HG03159 (cell line): ENCODE data around the gene TK1.
"Not testable (repeated sequence)": the region's sequence is repeated elsewhere in the genome, so short reads cannot be mapped to it uniquely, and the experiment has no call there.

Experiments
- ATAC-seq: cut with Tn5 transposase; IDR thresholded peaks from one replicate; pipeline ENCODE4 v1.9.1; 2021; ENCODE audit warnings: mild to moderate bottlenecking, moderate library complexity; ENCODE audit not compliant: unreplicated experiment

Gene TK1

GRCh38 chr17:78180083-78180482 is 6.8 kb downstream of the TK1 start:
- no peak for ATAC-seq

DNA sequence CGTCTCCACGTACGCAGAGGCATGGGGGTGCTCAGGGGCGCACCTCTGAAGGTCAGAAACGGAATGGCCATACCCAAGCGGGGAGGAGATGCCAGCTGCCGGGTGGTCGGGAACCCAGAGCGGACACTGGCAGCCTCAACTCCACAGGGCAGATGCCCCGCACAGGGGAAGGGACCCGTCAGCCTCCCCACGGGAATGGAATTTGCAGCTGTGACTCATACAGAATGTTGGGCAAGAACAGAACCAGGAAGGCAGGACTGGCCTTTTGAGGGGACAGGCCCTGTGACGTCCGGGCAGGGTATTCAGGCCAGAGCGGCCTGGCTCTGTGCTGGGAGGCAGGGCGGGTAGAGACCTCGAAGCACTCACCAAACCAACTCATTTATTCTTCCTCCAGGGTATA is 7.5 kb downstream of the TK1 start:
- ATAC-seq, result no peak

DNA sequence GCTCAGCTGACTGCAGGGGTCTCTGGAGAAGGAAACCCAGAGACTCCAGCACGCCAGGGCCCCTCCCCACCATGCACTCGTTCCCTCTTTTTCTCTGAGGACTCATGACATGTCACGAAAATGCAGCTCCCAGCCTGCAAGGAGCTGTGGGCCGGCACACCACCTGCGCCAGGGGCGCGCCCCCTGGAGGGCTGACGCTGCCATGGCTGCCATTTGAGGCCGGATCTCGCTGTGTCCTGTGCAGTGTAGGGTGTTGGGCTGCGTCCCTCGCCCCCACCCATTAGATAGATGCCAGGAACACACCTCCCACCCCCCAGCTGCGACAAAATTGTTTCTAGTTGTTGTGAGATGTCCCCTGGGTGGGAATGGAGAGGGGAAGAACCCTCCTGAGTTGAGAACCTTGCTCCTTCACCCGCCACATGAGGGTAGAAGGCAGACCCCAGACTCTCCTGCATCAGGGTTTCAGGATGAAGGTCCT is 10.3 kb downstream of the TK1 start:
- ATAC-seq, result no peak

GRCh38 chr17:78175643-78175981 is 11.2 kb downstream of the TK1 start:
- no peak for ATAC-seq

- no peak for ATAC-seq
Observed at GRCh38 chr17:78174870-78175642, 11.8 kb downstream of the TK1 start.

- ATAC-seq, result no peak
Observed at GRCh38 chr17:78174346-78174869, 12.4 kb downstream of the TK1 start.

GRCh38 chr17:78173097-78173715 is 13.6 kb downstream of the TK1 start:
- ATAC-seq, result no peak

DNA sequence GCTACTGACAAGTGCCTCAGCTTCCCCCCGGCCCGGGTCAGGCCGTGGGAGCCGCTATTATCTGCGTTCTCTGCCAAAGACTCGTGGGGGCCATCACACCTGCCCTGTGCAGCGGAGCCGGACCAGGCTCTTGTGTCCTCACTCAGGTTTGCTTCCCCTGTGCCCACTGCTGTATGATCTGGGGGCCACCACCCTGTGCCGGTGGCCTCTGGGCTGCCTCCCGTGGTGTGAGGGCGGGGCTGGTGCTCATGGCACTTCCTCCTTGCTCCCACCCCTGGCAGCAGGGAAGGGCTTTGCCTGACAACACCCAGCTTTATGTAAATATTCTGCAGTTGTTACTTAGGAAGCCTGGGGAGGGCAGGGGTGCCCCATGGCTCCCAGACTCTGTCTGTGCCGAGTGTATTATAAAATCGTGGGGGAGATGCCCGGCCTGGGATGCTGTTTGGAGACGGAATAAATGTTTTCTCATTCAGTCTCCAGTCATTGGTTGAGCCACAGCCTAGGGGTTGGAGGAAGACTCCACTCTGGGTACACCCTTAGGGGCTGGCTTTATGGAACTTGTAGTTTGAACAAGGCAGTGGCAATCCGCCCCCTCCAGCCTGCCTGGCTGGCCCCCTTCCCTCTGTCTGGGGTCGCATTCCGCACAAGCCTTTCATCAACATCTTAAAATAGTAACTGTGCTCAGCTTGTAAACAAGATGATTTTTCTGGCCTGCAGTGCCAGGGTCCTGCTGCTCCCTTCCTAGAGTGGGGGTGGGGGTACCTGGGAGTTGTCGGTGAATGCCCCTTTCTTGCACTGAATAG is 14.4 kb downstream of the TK1 start:
- ATAC-seq, result no peak

- not testable (repeated sequence) for ATAC-seq
Observed at GRCh38 chr17:78171591-78172248, 15.1 kb downstream of the TK1 start.

DNA sequence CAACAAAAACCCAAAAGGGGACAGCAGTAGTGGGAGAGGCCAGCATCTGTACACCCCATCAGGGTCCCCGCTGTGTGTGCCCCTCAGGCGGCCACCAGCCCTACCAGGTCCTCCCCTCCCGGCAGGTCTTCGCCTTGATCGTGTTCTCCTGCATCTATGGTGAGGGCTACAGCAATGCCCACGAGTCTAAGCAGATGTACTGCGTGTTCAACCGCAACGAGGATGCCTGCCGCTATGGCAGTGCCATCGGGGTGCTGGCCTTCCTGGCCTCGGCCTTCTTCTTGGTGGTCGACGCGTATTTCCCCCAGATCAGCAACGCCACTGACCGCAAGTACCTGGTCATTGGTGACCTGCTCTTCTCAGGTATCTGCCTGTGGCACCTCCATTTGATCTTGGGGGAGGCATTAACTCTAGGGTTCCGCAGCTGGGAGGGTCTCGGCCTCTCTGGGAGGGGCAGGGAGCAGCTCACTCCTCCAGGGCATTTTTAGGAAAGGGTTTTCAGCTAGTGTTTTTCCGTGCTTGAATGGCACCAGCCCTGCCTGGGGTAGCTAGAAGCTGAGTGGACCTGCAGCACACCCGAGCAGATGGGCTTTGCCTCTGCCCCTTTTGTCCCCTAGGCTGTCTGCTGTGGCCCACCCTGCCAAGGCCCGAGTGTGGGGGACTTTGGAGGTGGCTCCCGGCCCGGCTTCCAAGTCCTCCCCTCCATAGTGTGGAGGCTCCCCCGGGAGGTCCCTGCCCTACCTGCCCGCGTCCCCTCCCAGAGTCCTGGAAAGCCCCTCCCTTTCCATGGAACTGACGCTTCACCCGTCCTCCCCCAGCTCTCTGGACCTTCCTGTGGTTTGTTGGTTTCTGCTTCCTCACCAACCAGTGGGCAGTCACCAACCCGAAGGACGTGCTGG is 15.9 kb downstream of the TK1 start:
- ATAC-seq, result no peak

DNA sequence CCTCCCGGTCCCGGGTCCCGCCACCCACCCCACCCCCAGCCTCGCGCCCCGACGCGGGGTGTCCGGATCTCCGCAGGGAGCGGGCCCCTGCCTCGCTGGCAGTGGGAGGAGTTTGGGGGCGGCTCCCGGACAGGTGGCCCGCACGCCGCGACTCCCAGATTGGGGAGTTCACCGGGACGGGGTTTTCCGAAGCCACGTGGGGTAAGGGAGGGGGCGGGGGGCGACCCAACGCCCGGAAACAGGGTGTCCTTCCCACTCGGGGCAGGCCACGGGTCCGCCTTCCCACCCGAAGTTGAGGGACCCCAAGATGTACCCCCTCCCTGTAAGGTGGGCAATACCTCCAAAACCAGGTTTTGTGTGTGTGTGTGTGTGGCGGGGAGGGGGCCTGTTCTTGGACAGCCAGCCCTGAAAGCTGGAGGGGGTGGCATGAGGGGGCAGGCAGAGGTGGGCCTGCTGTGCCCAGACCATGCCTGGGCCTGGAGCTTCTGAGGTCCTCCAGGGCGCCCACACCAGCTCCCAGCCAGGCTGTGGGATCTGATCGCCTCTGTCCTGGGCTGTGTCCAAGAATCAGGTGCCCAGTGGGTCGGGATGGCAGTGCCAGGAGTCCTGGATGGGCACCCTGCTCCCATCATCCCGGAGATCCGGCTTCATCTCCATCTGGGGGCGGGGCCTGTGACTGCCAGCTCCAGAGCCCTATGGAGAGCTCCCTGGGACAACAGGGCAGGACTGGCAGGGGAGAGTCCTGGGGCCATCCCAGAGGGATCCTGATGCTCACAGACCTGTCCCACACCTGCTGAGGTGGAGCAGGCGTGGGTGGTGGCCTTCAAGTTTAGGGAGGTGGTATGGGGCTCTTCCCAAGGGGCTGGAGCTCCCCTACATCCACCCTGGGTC is 17.7 kb downstream of the TK1 start:
- peak; percentile 17 for ATAC-seq

DNA sequence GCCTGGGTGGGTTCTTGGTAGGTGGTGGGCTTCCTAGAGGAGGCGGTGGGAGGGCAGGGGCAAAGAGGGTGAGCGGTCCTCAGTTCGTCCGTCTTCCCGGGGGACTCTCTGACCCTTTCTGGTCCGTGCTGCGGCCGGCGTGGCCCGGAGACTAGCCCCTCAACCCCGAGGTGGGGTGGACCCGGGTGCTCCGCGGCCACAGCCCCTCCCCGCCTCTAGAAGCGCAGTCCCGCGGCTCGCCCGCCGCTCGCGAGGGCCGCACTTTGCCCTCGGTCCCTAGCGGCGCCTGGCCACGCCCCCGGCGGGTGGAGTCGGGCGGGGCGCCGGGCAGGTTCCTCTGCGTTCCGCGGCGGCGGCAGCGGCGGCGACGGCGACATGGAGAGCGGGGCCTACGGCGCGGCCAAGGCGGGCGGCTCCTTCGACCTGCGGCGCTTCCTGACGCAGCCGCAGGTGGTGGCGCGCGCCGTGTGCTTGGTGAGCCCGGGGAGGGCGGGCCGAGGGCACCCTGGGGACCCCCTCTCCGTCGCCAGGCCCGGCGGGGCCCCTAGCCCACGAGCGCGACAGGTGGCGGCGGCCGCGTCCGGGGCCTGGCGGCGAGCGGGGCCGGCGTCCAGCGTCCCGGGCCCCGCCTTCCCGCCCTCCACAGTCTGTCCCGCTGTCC is 18.5 kb downstream of the TK1 start, which contains the start of gene SYNGR2:
TSS of gene SYNGR2 (plus strand) at position 340 of the 661 bp plus-strand sequence. CDS start at position 376, 36 bp downstream.
- ATAC-seq, result peak; percentile 59

DNA sequence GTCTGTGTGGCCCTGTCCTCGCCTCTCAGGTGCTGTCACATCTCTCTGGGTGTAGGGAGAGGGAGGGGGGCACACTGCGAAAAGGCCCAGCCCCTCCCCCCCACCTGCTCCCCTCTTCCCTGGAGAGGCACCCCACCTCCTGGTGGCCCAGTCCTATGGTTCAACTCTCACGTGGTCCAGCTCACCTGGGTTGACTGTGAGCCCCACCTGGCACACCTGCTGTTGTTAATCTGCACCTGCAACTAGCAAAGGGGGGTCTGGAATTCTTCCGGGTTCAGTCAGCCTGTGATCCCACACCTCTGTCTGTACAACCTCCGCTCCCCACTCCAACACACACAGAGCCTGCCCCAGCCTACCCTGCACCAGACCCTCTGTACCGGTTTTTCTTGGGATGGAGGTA is 20.4 kb downstream of the TK1 start:
- ATAC-seq, result no peak

DNA sequence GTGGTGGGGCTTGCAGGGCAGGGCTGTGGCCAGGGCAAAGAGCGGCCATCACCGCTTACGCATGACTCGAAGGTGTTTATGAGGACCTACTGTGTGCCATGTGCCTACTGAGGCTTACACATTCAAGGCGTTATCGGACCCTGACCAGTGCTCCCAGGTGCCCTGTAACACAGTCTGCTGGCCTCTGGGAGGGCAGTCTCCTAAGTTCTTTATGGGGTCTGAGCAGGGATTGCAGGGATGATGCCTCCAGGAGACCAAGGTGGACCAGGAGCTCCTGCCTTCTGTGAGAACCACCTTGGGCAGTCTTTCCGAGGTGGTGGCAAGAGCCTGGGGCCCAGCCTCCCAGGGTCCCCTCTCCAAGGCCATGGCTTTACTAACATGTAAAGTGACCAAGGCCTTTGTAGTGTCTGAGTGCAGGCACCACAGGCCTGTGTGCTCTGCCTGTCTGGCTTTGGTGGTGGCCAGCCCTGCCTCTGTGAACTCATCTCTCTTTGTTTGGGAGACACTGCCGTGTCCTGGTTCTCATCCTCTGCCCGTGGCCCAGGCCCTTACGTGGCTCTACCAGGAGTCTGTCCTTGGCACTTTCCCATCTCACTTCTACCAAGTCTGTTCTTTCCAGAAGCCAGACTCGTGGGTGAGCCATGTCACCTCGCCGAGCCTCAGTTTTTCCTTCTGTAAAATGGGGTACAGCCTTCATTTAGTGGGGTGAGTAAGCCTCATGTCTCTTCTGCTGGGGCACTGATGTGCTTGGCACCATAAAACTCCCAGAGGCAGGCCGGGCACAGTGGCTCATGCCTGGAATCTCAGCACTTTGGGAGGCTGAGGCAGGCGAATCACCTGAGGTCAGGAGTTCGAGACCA is 21.9 kb downstream of the TK1 start:
- ATAC-seq, result no peak

GRCh38 chr17:78163881-78164747 is 22.7 kb downstream of the TK1 start:
- ATAC-seq, result no peak

DNA sequence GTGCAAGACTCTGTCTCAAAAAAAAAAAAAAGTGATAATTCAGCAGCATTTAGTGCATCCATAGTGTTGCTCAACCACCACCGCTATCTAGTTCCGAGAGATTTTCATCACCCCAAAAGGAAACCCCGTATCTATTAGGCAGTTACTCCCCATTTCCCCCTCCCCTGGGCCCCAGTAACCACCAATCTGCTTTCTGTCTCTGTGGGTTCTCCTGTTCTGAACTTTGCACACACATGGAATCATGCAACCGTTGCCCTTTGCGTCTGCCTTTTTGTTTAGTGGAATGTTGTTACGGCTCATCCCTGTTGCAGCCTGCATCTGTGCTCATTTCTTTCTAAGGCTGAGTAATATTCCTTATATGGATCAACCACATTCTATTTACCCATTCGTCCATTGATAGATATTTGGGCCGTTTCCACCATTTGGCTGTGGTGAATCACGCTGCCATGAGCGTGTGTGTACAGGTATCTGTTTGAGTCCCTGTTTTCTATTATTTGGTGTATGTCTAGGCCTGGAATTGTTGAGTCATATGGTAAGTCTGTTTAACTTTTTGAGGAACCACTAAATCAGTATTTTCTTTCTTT is 27.2 kb downstream of the TK1 start:
- ATAC-seq, result no peak
